Lower leg skin (tissue), 3 donors: ENCODE measurements around the gene RAP1GAP.

Experiments
- CTCF ChIP-seq, 3 donors: fragments of 450-650 bp; IDR thresholded peaks; one replicate each; pipeline ENCODE4 v1.5.1; 2016; ENCODE audit warnings: antibody characterized with exemption in 3 of 3, mild to moderate bottlenecking in 3 of 3, moderate library complexity in 2 of 3
- POLR2A ChIP-seq, 2 donors: fragments of 450-650 bp; IDR thresholded peaks; one replicate each; pipeline ENCODE4 v1.6.1; 2016 to 2017; ENCODE audit warnings: antibody characterized with exemption in 2 of 2, mild to moderate bottlenecking in 1 of 2, moderate library complexity in 1 of 2

GRCh38 chr1:21589618-21590017, 79.5 kb downstream of the RAP1GAP start:
- no peak for TF ChIP-seq CTCF (IDR thresholded peaks at IDR 0.05)
- TF ChIP-seq POLR2A (IDR thresholded peaks at IDR 0.05) = no peak
